ENCODE data around the gene EPS8L3. TPM values are rescaled to one million over a fixed set of nuclear protein-coding genes. Genes with fewer than 3 reads are reported as not detected.

EPS8L3 gene
- total RNA-seq, 2 donors from 2014 or later, result 1.1 TPM; not detected in 1

DNA sequence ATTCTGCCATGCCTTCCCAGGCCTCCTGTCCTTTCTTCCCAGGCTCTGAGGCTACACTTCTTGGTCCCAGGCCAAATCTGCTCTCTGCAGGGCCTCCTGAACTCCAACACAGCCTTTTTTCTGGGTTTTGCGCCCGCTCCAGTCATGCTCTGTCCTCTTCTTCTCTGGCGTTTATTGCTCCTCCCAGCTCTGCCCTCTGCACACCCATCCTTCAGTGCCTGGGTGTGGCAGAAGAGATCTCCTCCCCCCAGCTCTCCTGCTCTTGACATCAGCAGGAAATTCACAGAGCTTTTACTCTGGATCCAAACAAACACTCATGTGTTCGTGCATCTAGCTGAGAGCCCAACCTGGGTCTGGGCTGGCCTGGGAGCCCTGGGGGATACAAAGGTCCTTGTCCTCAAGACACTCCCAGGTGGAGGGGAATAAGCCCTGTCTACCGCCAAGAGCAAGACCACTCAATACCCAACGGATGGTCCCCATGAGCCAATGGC lies 22.9 kb upstream of the EPS8L3 start:
- ATAC-seq (ENCODE audit: insufficient number of reproducible peaks, low FRiP score, low read depth) (no peak), DNase-seq (ENCODE audit: low spot score) (no peak)
- H3K4me1 ChIP-seq (ENCODE audit: control insufficient read depth in 1 of 2, low read depth in 2 of 2), result peaks cover 24 to 54% of the 10 kb centered on the region in 2 donors
- no peaks in the 10 kb centered on the region for H3K9me3 ChIP-seq
- no peak overlapping the region for H3K4me3 ChIP-seq
- no peak overlapping the region for H3K27ac ChIP-seq
- TF ChIP-seq CTCF (IDR thresholded peaks at IDR 0.05), result no peak
- no peaks in the 10 kb centered on the region for H3K27me3 ChIP-seq (replicated peaks; ENCODE audit: insufficient read depth)
- H3K36me3 ChIP-seq, result no peaks in the 10 kb centered on the region

GRCh38 chr1:109786112-109786480 lies 22.4 kb upstream of the EPS8L3 start:
- no peak overlapping the region for H3K27ac ChIP-seq
- peaks cover 23 to 49% of the 10 kb centered on the region in 2 donors for H3K4me1 ChIP-seq (ENCODE audit: control insufficient read depth in 1 of 2, low read depth in 2 of 2)
- TF ChIP-seq CTCF (IDR thresholded peaks at IDR 0.05), result no peak
- ATAC-seq (ENCODE audit: insufficient number of reproducible peaks, low FRiP score, low read depth), result no peak
- no peaks in the 10 kb centered on the region for H3K27me3 ChIP-seq (replicated peaks; ENCODE audit: insufficient read depth)
- H3K36me3 ChIP-seq, result no peaks in the 10 kb centered on the region
- H3K4me3 ChIP-seq, result no peak overlapping the region
- H3K9me3 ChIP-seq, result no peaks in the 10 kb centered on the region
- DNase-seq (ENCODE audit: low spot score), result no peak

GRCh38 chr1:109785446-109786111 lies 21.9 kb upstream of the EPS8L3 start:
- Histone ChIP-seq H3K9me3 (no peaks in the 10 kb centered on the region), H3K27me3 (replicated peaks; ENCODE audit: insufficient read depth) (no peaks in the 10 kb centered on the region), H3K36me3 (no peaks in the 10 kb centered on the region), H3K4me1 (ENCODE audit: control insufficient read depth in 1 of 2, low read depth in 2 of 2) (peaks cover 20 to 44% of the 10 kb centered on the region in 2 donors), H3K4me3 (no peak overlapping the region), H3K27ac (no peak overlapping the region)
- ATAC-seq (ENCODE audit: insufficient number of reproducible peaks, low FRiP score, low read depth) (no peak), DNase-seq (ENCODE audit: low spot score) (no peak)
- TF ChIP-seq CTCF (IDR thresholded peaks at IDR 0.05), result no peak

GRCh38 chr1:109784551-109785252 lies 21.0 kb upstream of the EPS8L3 start:
- peaks cover 20 to 41% of the 10 kb centered on the region in 2 donors for H3K4me1 ChIP-seq (ENCODE audit: control insufficient read depth in 1 of 2, low read depth in 2 of 2)
- H3K27ac ChIP-seq, result peak overlapping the region; percentile 31 to 86
- ATAC-seq (ENCODE audit: insufficient number of reproducible peaks, low FRiP score, low read depth), result peak; percentile 3
- no peak for TF ChIP-seq CTCF (IDR thresholded peaks at IDR 0.05)
- H3K4me3 ChIP-seq, result no peak overlapping the region
- no peaks in the 10 kb centered on the region for H3K36me3 ChIP-seq
- DNase-seq (ENCODE audit: low spot score), result no peak
- H3K9me3 ChIP-seq, result no peaks in the 10 kb centered on the region
- no peaks in the 10 kb centered on the region for H3K27me3 ChIP-seq (replicated peaks; ENCODE audit: insufficient read depth)

DNA sequence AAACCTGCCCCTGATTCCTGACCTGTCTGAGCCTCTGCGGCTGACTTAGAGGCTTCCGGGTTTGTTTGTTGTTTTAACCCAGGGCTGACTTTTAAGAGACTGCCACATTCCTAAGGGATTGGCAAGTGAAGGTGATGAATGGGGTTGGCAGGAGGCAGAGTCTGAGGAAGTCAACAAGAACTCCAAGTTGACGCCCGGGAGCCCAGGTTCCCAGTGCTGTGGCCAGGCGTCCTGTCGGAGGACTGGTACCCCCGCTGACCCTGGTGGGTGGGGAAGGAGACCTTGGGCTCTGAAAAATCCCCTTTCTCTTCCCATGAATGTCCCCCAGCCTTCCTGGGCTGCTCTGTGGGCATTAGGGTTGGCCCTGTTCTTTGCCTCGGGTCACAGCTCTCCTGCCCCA lies 19.7 kb upstream of the EPS8L3 start:
- Histone ChIP-seq H3K4me3 (peak overlapping the region; percentile 21), H3K27ac (peak overlapping the region; percentile 53 to 86), H3K27me3 (replicated peaks; ENCODE audit: insufficient read depth) (no peaks in the 10 kb centered on the region), H3K4me1 (ENCODE audit: control insufficient read depth in 1 of 2, low read depth in 2 of 2) (peaks cover 20 to 41% of the 10 kb centered on the region in 2 donors), H3K9me3 (no peaks in the 10 kb centered on the region), H3K36me3 (no peaks in the 10 kb centered on the region)
- DNase-seq (ENCODE audit: low spot score) (no peak), ATAC-seq (ENCODE audit: insufficient number of reproducible peaks, low FRiP score, low read depth) (peak; percentile 74)
- TF ChIP-seq CTCF (IDR thresholded peaks at IDR 0.05), result no peak

All from thoracic aorta (tissue), 2 donors.